HAP-1 (cell line): ENCODE results near the gene BBOF1.
"Not testable (repeated sequence)": the region's sequence is repeated elsewhere in the genome, so short reads cannot be mapped to it uniquely, and the experiment has no call there.

Experiments
- DNase-seq, 2 experiments: peaks; one replicate each; pipeline ENCODE4 v3.0.0-alpha.2; 2016 to 2020; ENCODE audit warnings: low spot score in 2 of 2
- H3K27me3 ChIP-seq: fragments of 250-450 bp; sonication (Bioruptor Pico); 2 replicates; pipeline ENCODE4 v1.5.1; 2020; ENCODE audit warnings: low read depth, mild to moderate bottlenecking, moderate library complexity
- H3K36me3 ChIP-seq: fragments of 250-450 bp; sonication (Bioruptor Pico); replicated peaks from 2 replicates; pipeline ENCODE4 v1.5.1; 2020; ENCODE audit warnings: mild to moderate bottlenecking
- H3K4me1 ChIP-seq: fragments of 250-450 bp; sonication (Bioruptor Pico); 2 replicates; pipeline ENCODE4 v1.5.1; 2020; ENCODE audit warnings: mild to moderate bottlenecking
- H3K4me3 ChIP-seq: fragments of 250-450 bp; sonication (Bioruptor Pico); 2 replicates; pipeline ENCODE4 v1.5.1; 2020; ENCODE audit warnings: mild to moderate bottlenecking, moderate library complexity
- H3K9me3 ChIP-seq: fragments of 250-450 bp; sonication (Bioruptor Pico); 2 replicates; pipeline ENCODE4 v1.5.1; 2020; ENCODE audit warnings: mild to moderate bottlenecking, moderate library complexity
- in situ Hi-C: fragments of 300-500 bp; cut with MboI; formaldehyde crosslinking; loops from 3 replicates; pipeline ENCODE4 v1.14.3; 2020; ENCODE audit warnings: low sequenced_read_pairs, inconsistent platforms, mixed read lengths

BBOF1 gene

DNA sequence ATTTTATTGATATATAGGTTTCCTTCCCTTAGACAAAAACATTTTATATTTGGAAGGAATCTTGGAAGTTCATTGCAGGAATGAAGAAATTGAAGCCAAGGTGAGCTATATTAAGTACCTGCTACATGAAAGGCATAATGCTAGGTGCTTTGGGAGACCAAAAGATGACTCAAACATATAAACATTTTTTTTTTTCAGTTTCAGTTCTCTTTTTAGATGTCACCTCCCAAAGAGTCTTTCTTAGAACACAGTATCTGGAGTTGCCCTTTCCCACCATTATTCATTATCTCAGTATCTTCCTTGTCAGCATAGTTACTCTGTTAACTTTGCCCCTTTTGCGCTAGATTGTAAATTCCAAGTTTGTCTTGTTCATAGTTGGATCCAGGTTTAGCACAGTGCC, 66.7 kb downstream of the BBOF1 start:
- Histone ChIP-seq H3K4me1 (peaks cover 19% of the 10 kb centered on the region), H3K27me3 (no peaks in the 10 kb centered on the region), H3K4me3 (peak overlapping the region; percentile 69), H3K36me3 (peaks cover 2% of the 10 kb centered on the region; the same call in 1 of the 2 replicates), H3K9me3 (no peaks in the 10 kb centered on the region)
- in situ Hi-C loops, result no loop called here
- no peak for DNase-seq

GRCh38 chr14:74089251-74090020, 70.3 kb downstream of the BBOF1 start:
- peaks cover 13% of the 10 kb centered on the region for H3K4me1 ChIP-seq
- no peaks in the 10 kb centered on the region for H3K9me3 ChIP-seq
- H3K27me3 ChIP-seq, result no peaks in the 10 kb centered on the region
- in situ Hi-C loops, result no loop called here
- H3K4me3 ChIP-seq, result no peak overlapping the region
- DNase-seq, result peak; percentile 59 to 83
- peaks cover 10% of the 10 kb centered on the region for H3K36me3 ChIP-seq

DNA sequence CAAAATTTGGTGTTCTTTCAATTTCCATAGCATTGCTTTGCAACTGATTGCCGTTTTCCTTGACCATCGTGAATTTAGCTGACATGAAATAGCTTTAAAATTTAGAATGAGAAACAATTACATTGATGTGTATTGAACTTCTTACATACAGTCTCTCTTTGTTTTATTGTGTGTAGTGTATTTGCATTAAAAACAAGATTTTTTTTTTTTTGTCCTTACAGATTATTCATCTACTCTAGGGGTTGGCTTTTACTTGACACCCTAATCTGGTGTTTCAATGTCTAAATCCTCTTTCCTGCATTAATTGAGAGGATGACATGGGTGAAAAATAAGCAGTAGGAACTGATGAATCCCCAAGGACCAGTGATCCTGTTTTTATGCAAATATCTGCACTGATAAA, 86.2 kb downstream of the BBOF1 start:
- H3K9me3 ChIP-seq, result no peaks in the 10 kb centered on the region
- in situ Hi-C loops, result loop anchor here (5.0 kb wide), 1 partner anchor 147 kb away; no protein-coding TSS in a partner anchor

GRCh38 chr14:74109369-74109768, 90.2 kb downstream of the BBOF1 start:
- peaks cover 3% of the 10 kb centered on the region; the same call in 1 of the 2 replicates for H3K36me3 ChIP-seq
- no peaks in the 10 kb centered on the region for H3K9me3 ChIP-seq
- no peak for DNase-seq
- in situ Hi-C loops, result loop anchor here (5.0 kb wide), 1 partner anchor 143 kb away; no protein-coding TSS in a partner anchor
- H3K27me3 ChIP-seq, result no peaks in the 10 kb centered on the region
- peaks cover 17% of the 10 kb centered on the region for H3K4me1 ChIP-seq
- no peak overlapping the region for H3K4me3 ChIP-seq

More for the DNA sequence above, 86.2 kb downstream of the BBOF1 start:
- no peak overlapping the region for H3K4me3 ChIP-seq
- H3K4me1 ChIP-seq, result peaks cover 21% of the 10 kb centered on the region
- no peaks in the 10 kb centered on the region for H3K27me3 ChIP-seq
- DNase-seq, result peak; percentile 24 to 97
- no peaks in the 10 kb centered on the region; the same call in 1 of the 2 replicates for H3K36me3 ChIP-seq

GRCh38 chr14:74111395-74112216, 92.5 kb downstream of the BBOF1 start:
- H3K4me1 ChIP-seq, H3K27me3 ChIP-seq, in situ Hi-C loops: not testable (repeated sequence)

More at GRCh38 chr14:74111395-74112216, 92.5 kb downstream of the BBOF1 start:
- not testable (repeated sequence) for H3K4me3 ChIP-seq, H3K9me3 ChIP-seq, H3K36me3 ChIP-seq
- DNase-seq, result peak in 1 of 2 experiments; percentile 68
